ENCODE measurements around the gene LUC7L. TPM values are rescaled to one million over a fixed set of nuclear protein-coding genes. Genes with fewer than 3 reads are reported as not detected.

The LUC7L gene
- total RNA-seq, 1 experiment from 2014 or later = 79.3 TPM

DNA sequence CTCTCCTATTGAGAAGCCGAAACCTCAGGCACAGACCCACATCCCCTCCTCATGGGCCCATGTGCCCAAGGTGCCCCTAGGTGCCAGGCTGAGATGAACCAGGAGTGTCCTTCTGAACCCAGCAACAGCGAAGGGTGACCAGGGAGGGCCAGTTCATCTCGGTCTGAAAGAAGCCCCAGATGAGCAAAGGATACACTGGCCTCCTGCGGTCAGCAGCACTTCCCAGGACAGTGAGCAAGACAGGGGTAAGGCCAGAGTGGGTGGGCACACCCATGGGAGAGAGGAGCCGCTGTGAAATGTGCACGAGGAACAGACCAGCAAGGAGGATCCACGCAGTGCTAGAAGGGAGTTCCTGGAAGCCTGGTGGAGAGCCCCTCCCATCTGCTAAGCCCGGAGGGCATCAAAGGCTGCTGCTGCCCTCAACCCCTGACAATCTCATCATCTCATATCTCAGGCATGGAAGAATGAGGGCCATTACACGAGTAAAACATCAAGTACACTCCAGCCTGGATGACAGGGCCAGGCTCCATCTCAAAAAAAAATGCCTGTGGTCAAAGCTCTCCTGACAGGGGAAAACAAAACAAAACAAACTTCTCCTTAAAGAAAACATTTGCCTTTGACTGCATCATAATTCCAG, 80.1 kb downstream of the LUC7L start:
- BruUV-seq (replicated peaks) = no TSS peak
- no peak for DNase-seq
- TF ChIP-seq, protein P1, sequence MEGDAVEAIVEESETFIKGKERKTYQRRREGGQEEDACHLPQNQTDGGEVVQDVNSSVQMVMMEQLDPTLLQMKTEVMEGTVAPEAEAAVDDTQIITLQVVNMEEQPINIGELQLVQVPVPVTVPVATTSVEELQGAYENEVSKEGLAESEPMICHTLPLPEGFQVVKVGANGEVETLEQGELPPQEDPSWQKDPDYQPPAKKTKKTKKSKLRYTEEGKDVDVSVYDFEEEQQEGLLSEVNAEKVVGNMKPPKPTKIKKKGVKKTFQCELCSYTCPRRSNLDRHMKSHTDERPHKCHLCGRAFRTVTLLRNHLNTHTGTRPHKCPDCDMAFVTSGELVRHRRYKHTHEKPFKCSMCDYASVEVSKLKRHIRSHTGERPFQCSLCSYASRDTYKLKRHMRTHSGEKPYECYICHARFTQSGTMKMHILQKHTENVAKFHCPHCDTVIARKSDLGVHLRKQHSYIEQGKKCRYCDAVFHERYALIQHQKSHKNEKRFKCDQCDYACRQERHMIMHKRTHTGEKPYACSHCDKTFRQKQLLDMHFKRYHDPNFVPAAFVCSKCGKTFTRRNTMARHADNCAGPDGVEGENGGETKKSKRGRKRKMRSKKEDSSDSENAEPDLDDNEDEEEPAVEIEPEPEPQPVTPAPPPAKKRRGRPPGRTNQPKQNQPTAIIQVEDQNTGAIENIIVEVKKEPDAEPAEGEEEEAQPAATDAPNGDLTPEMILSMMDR (IDR thresholded peaks at IDR 0.05; ENCODE audit: unreplicated experiment) = no peak
- H3K9me3 Mint-ChIP-seq (ENCODE audit: low read depth, unreplicated experiment) = no peaks in the 10 kb centered on the region
- peaks cover 58% of the 10 kb centered on the region for H3K27me3 Mint-ChIP-seq (ENCODE audit: unreplicated experiment)
- intact Hi-C loops (cut with micrococcal nuclease; ENCODE audit: unreplicated experiment) = no loop called here
- H3K36me3 Mint-ChIP-seq (ENCODE audit: insufficient read depth, unreplicated experiment) = peaks cover 1% of the 10 kb centered on the region
- H3K27ac Mint-ChIP-seq (ENCODE audit: unreplicated experiment) = no peak overlapping the region
- H3K4me3 Mint-ChIP-seq (ENCODE audit: low read depth, unreplicated experiment) = no peak overlapping the region
- H3K4me1 Mint-ChIP-seq (ENCODE audit: low read depth, unreplicated experiment) = no peaks in the 10 kb centered on the region
- CTCF ChIA-PET = no interaction called here

DNA sequence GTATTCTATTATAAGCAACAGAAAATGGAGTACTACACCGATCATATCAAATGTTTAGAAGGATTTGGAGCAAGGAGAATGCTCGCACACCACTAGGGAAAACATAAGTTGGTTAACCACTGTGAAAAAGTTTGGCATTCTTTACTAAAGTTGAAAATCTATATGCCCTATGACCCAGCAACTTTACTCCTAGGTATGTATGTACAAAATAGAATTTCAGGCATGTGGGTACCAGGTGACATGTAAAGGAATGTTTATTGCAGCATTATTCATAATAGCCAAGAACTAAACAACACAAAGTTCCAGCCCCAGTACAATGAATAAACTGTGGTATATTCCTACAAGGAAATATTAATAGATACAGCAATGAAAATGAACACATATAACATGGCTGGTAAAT, 82.6 kb downstream of the LUC7L start:
- intact Hi-C loops (cut with micrococcal nuclease; ENCODE audit: unreplicated experiment) = no loop called here
- no peak for DNase-seq
- Mint-ChIP-seq H3K27ac (ENCODE audit: unreplicated experiment) (no peak overlapping the region), H3K36me3 (ENCODE audit: insufficient read depth, unreplicated experiment) (no peaks in the 10 kb centered on the region), H3K4me3 (ENCODE audit: low read depth, unreplicated experiment) (no peak overlapping the region), H3K27me3 (ENCODE audit: unreplicated experiment) (peaks cover 55% of the 10 kb centered on the region), H3K9me3 (ENCODE audit: low read depth, unreplicated experiment) (no peaks in the 10 kb centered on the region), H3K4me1 (ENCODE audit: low read depth, unreplicated experiment) (no peaks in the 10 kb centered on the region)
- TF ChIP-seq, protein P1 (IDR thresholded peaks at IDR 0.05; ENCODE audit: unreplicated experiment) = no peak
- BruUV-seq (replicated peaks) = no TSS peak
- CTCF ChIA-PET = no interaction called here

- TF ChIP-seq, protein P1 (IDR thresholded peaks at IDR 0.05; ENCODE audit: unreplicated experiment) = no peak
These were observed 84.4 kb downstream of the LUC7L start for GRCh38 chr16:144797-145252.

DNA sequence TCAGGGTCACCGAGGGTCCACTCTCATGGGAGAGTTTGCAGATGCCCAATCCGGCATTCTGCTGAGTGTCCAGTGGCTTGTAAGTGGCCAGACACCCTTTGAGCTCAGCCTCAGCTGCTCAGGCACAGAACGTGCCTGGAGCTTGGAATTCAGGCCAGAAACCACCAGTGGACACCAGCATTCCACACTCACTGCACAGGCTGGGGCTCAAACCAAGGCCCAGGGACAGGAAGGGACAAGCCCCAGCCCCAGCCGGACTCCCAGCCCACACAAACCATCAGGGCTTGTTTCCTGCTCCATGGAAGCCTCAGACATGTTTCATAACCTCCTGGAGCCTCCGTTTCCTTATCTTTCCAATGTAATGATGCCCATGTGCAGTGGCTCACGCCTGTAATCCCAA, 85.8 kb downstream of the LUC7L start:
- Mint-ChIP-seq H3K4me1 (ENCODE audit: low read depth, unreplicated experiment) (no peaks in the 10 kb centered on the region), H3K36me3 (ENCODE audit: insufficient read depth, unreplicated experiment) (peaks cover 18% of the 10 kb centered on the region), H3K9me3 (ENCODE audit: low read depth, unreplicated experiment) (no peaks in the 10 kb centered on the region), H3K4me3 (ENCODE audit: low read depth, unreplicated experiment) (no peak overlapping the region), H3K27me3 (ENCODE audit: unreplicated experiment) (peaks cover 25% of the 10 kb centered on the region), H3K27ac (ENCODE audit: unreplicated experiment) (no peak overlapping the region)
- TF ChIP-seq, protein P1 (IDR thresholded peaks at IDR 0.05; ENCODE audit: unreplicated experiment) = no peak
- CTCF ChIA-PET = no interaction called here
- DNase-seq = no peak
- no TSS peak for BruUV-seq (replicated peaks)
- intact Hi-C loops (cut with micrococcal nuclease; ENCODE audit: unreplicated experiment) = no loop called here

More at GRCh38 chr16:144797-145252, 84.4 kb downstream of the LUC7L start:
- peaks cover 6% of the 10 kb centered on the region for H3K36me3 Mint-ChIP-seq (ENCODE audit: insufficient read depth, unreplicated experiment)
- no peak for DNase-seq
- H3K4me3 Mint-ChIP-seq (ENCODE audit: low read depth, unreplicated experiment) = no peak overlapping the region
- BruUV-seq (replicated peaks) = no TSS peak
- no peaks in the 10 kb centered on the region for H3K9me3 Mint-ChIP-seq (ENCODE audit: low read depth, unreplicated experiment)
- CTCF ChIA-PET = interaction anchor here (0.6 kb wide), 1 partner anchor 91 kb away, joined by 5 read pairs; the partner anchor contains the start of genes POLR3K and SNRNP25
- intact Hi-C loops (cut with micrococcal nuclease; ENCODE audit: unreplicated experiment) = no loop called here
- H3K27me3 Mint-ChIP-seq (ENCODE audit: unreplicated experiment) = peaks cover 39% of the 10 kb centered on the region
- no peak overlapping the region for H3K27ac Mint-ChIP-seq (ENCODE audit: unreplicated experiment)
- H3K4me1 Mint-ChIP-seq (ENCODE audit: low read depth, unreplicated experiment) = no peaks in the 10 kb centered on the region

Data from Calu3 (cell line).